ENCODE data around the gene CXorf51B.
"Not testable (repeated sequence)": the region's sequence is repeated elsewhere in the genome, so short reads cannot be mapped to it uniquely, and the experiment has no call there.

CXorf51B gene

DNA sequence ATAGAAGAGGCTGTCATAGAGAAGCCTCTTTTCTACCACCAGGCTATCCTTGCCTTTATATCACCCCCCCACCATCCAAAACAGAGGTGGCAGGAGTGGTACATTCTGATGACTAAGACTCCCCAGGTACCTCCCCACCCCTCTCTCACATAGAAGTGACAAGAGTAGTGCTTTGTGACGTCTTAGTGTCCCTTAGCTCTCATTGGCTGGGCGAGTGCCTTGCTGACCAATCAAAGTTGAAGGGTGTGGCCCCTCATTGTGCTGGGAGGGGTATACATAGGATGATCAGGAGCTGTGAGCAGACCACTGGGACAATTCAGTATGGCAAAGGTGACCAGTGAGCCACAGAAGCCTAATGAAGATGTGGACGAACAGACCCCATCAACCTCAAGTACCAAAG, at the start of gene CXorf51B:
Gene CXorf51B, plus strand, starts transcription at position 301 of the 400 bp plus-strand sequence. Its CDS starts 21 bp downstream, at position 322.
- DNase-seq (ENCODE audit: low read depth) = not testable (repeated sequence)

DNA sequence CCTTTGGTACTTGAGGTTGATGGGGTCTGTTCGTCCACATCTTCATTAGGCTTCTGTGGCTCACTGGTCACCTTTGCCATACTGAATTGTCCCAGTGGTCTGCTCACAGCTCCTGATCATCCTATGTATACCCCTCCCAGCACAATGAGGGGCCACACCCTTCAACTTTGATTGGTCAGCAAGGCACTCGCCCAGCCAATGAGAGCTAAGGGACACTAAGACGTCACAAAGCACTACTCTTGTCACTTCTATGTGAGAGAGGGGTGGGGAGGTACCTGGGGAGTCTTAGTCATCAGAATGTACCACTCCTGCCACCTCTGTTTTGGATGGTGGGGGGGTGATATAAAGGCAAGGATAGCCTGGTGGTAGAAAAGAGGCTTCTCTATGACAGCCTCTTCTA, 5.1 kb downstream of the CXorf51B start, which contains the start of gene CXorf51A:
Gene CXorf51A, minus strand, starts transcription at position 101 of the 400 bp plus-strand sequence. Its CDS starts 21 bp downstream, at position 80.
- not testable (repeated sequence) for DNase-seq (ENCODE audit: low read depth)

DNA sequence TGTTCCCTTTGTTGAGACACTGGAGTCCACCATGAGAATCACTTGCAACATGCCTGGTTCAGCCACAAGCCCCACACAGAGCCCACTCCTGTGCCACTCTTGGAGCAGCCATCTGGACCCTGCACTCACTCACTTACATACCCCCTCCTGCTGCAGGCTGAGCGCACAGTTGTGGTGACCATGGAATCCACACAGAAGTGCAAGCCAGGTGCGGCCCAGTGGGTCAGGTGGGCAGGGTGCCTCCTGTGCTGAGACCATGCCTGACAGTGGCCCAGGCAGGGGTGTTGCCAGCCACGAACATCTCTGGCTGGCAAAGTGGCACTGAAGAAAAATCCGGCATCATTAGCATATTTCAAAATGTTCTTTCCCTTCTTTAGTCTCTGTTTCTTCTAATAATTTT, 22.4 kb downstream of the CXorf51B start:
- DNase-seq (ENCODE audit: low read depth) = no peak

DNA sequence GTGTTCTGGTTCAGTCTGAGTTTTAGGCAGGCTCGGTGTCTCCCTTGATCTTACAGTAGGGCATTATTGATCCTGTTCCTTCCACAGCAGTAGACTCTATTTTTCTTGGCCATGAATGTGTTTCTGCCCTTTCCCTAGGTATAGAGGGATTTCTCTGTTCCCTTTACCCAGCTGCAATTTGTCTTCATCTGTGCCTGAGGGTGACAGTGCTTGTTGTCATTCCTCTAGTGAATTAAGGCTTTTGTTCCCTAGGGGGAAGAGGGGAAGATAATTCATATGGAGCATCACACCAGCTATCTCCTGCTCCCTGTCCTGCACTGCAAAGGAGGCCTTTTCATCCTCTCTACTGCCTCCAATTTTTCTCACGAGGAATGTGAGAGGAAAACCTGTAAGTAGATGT, 44.7 kb downstream of the CXorf51B start:
- DNase-seq (ENCODE audit: low read depth) = no peak
